Suppressor macrophage treated with lipopolysaccharide for 4 hours (primary cell): ENCODE measurements around the gene CDC40.
A peak's percentile ranks its signal among the peaks of the same experiment; 100 is the strongest.
"Not testable (repeated sequence)": the region's sequence is repeated elsewhere in the genome, so short reads cannot be mapped to it uniquely, and the experiment has no call there.

Source experiments
- DNase-seq: peaks from one replicate; pipeline ENCODE4 v3.0.0-alpha.2; 2020

Gene CDC40

GRCh38 chr6:110201151-110201884 lies 21.1 kb downstream of the CDC40 start:
- no peak for DNase-seq

GRCh38 chr6:110207652-110208051 lies 27.4 kb downstream of the CDC40 start:
- DNase-seq: no peak

GRCh38 chr6:110211753-110212152 lies 31.5 kb downstream of the CDC40 start:
- no peak for DNase-seq

GRCh38 chr6:110214338-110214737 lies 34.1 kb downstream of the CDC40 start:
- DNase-seq: no peak

- no peak for DNase-seq
Observed at GRCh38 chr6:110216140-110216539, 35.9 kb downstream of the CDC40 start.

- DNase-seq: peak; percentile 23
Observed at GRCh38 chr6:110217266-110217665, 37.0 kb downstream of the CDC40 start.

GRCh38 chr6:110221738-110222137 lies 41.5 kb downstream of the CDC40 start:
- DNase-seq: no peak

GRCh38 chr6:110226261-110226660 lies 46.0 kb downstream of the CDC40 start:
- no peak for DNase-seq

- DNase-seq: no peak
Observed at GRCh38 chr6:110232450-110232849, 52.2 kb downstream of the CDC40 start.

- peak; percentile 68 for DNase-seq
Observed at GRCh38 chr6:110233770-110234374, 53.6 kb downstream of the CDC40 start.

GRCh38 chr6:110236007-110236406 lies 55.8 kb downstream of the CDC40 start:
- not testable (repeated sequence) for DNase-seq

GRCh38 chr6:110239526-110240274 lies 59.5 kb downstream of the CDC40 start:
- no peak for DNase-seq

GRCh38 chr6:110244621-110245020 lies 64.4 kb downstream of the CDC40 start:
- not testable (repeated sequence) for DNase-seq

- DNase-seq: no peak
Observed at GRCh38 chr6:110246378-110246777, 66.2 kb downstream of the CDC40 start.

GRCh38 chr6:110246900-110247546 lies 66.8 kb downstream of the CDC40 start:
- DNase-seq: no peak

- no peak for DNase-seq
Observed at GRCh38 chr6:110250058-110250457, 69.8 kb downstream of the CDC40 start.

GRCh38 chr6:110250838-110251237 lies 70.6 kb downstream of the CDC40 start:
- DNase-seq: no peak

- DNase-seq: peak; percentile 6
Observed at GRCh38 chr6:110255211-110255750, 75.1 kb downstream of the CDC40 start.

GRCh38 chr6:110256366-110256765 lies 76.1 kb downstream of the CDC40 start:
- no peak for DNase-seq

GRCh38 chr6:110265273-110265672 lies 85.0 kb downstream of the CDC40 start:
- no peak for DNase-seq

- no peak for DNase-seq
Observed at GRCh38 chr6:110266996-110267395, 86.8 kb downstream of the CDC40 start.

GRCh38 chr6:110269623-110270022 lies 89.4 kb downstream of the CDC40 start:
- DNase-seq: no peak

- no peak for DNase-seq
Observed at GRCh38 chr6:110270165-110270564, 89.9 kb downstream of the CDC40 start.
